HG02759 (cell line): ENCODE measurements around the gene PBX2.
A peak's percentile ranks its signal among the peaks of the same experiment; 100 is the strongest.

Experiments used
- ATAC-seq: cut with Tn5 transposase; IDR thresholded peaks from one replicate; pipeline ENCODE4 v1.9.1; 2021; ENCODE audit warnings: mild to moderate bottlenecking, moderate library complexity; ENCODE audit not compliant: unreplicated experiment

The PBX2 gene

DNA sequence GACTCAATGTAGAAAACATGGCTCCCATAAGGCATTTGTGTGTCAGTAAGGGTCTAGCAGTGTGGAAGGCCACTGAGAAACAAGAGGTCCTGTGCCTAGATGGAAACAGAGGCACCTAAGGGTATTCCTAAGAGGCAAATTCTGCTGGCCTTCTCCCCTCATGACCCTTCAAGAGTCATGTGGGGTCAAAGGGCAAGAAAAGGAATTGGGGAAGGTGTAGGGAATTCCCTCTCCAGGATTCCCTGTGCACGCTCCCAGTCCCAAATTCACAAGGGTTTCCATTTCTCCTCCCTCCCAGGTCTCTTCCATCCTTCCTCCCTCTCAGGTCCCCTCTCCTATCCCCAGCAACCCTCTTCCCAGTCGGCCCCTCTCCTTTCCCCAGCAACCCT lies 14.7 kb downstream of the PBX2 start:
- ATAC-seq = no peak

DNA sequence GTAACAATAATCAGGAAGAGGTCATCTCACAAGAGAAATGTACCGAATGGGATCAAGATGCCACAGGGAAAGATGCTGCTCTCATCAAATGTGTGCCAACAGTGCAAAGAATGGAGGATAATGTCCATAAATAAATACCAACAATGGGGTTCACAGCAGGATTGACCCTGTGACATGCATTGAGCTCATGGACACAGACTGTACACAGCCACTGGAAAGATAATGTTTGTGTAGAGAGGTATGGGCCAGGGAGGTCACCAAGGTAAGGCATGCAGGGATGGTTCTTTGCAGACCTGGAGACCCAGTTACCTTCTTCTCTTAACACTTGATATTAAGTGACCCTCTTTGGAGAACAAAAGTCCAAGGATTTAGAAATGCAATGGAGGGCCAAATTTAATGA lies 15.6 kb downstream of the PBX2 start:
- no peak for ATAC-seq

DNA sequence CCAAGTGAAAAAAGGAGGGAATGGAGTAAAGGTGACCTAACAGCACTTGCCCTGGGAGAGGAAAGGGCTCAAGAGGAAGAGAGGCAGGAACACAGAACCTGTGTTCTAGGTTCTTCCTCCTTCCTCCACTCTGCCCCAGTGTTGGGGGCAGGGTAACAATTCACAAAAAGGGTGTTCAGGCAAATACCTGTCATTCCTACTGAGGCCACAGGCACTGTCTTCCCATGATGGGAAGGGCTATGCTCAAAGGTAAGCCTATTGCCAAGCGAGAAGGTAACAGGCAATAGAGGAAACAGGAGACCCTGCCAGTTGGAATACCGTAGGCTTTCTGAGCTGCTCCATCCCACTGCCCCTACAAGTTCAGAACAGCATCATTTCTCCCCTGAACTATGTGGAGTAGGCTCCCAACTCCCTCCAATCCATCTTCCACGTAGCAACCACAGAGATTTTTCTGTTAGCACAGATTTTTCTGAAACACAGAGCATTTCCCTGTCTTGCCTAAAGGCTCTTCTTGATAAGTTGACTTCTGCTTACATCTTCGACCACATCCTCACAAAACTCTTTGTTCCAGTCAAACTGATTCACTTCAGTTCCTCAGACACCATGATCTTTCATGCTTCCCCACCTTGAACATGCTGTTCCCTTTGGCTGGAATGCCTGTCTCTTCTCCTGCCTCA lies 16.8 kb downstream of the PBX2 start:
- no peak for ATAC-seq

DNA sequence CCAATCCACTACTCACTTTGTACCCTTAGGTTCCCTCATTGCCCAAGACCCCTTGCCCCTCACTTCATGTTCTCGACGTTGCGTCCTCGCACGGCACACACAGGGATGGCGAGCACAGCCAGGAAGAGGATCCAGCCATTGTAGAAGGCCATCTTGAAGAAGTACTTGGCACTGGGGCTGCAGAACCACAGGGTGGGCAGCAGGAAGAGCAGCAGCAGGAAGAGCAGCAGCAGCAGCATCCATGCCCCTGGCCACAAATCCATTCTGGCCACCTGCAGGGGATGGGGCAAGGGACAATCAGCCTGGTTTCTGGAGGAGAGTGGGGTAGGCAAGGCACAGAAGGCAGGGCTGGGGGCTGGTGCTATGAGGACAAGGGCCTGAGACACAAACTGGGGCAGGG lies 18.8 kb downstream of the PBX2 start:
- ATAC-seq = no peak

DNA sequence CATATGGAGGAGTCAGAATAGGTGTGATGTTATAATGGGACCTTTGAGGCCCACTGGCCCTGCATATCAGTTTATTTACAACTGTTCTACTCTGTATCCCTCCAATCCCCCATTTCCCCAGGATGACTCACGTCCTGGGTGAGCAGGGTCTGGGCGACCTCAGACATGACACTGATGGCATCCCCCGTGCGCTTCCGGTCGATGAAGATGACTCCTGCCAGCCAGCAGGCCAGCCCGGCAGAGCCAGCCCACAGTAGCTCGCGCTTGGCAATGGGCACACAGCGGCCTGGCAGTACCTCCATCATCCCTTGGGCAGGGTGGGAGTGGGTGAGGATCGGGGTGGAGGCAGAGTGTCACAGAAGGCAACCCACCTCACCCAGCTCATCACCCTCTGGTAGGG lies 19.7 kb downstream of the PBX2 start:
- no peak for ATAC-seq

DNA sequence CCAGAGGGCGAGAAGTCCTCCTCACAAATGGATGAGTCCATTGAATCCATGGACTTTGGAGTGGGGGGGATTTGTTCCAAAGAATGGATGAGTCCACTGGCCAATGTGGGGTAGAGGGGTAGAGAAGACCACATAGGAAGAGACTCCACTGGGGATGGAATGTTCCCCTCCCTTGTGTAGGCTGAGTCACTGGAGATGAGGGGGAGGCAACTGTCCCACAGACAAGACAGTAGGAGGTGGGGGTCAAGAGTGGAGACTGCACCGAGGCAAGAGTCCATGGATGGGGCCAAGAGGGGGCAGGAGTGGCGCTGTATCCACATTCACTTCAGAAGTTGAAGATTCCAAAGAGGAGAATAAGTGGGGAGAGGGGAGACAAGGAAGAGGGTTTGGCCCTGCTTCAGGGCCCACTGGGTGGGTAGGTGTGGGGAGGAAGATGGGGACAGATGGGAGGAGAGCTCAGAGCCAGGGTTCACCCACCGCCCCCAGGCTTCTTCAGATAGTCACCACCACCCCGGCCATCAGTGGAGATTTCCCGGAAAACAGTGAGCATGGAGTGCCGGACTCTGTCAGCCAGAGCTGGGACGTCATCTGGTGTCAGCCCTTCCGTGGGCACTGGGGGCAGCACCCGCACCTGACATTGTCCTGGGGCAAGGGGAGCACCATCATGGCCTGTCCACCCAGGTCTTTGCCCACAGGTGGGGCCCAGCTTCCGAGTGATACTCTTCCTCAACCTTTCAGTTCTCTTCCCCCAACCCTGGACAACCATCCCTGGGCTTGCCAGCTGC lies 21.0 kb downstream of the PBX2 start:
- no peak for ATAC-seq

DNA sequence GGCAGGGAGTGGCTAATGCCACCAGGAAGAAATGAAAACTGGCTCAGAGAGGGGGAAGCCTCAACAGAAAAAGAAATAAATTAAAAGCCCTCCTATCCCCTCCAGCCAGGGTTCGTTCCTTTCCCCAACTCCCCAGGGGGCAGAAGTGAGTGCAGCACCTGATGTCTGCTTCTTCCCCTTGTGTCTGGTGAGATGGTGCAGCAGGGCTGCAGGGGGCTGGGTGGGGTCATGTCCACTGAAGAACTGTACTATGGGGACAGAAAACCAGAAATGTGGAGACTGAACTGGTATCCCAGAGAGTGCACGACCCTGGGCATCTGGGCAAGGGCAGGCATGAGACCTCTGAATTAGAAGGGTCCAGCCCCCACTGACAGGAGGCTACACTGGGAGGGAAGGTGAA lies 21.7 kb downstream of the PBX2 start:
- no peak for ATAC-seq

DNA sequence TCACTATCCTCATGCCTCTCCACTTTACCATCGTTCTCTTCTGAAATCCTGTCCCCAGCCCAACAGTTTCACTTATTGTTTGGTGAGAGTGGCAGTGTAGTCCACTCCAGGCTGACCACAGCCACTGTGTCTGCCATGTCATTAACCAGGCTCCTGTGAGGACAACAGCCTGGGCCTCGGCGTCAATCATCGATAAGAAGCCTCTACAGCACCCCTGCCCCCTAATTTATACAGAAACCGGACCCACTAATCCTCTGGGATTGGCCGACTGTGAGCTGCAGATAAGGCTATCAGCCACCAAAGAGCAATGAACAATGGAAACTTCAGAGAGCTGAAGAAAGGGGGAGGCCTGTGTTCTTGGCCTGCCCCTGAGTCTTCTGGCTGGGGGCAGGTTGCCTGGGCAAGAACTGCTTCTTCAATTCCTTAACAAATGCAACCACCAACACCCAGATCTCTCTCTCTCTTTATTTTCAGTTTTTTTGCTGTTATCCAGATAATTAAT lies 22.2 kb downstream of the PBX2 start:
- ATAC-seq = no peak

DNA sequence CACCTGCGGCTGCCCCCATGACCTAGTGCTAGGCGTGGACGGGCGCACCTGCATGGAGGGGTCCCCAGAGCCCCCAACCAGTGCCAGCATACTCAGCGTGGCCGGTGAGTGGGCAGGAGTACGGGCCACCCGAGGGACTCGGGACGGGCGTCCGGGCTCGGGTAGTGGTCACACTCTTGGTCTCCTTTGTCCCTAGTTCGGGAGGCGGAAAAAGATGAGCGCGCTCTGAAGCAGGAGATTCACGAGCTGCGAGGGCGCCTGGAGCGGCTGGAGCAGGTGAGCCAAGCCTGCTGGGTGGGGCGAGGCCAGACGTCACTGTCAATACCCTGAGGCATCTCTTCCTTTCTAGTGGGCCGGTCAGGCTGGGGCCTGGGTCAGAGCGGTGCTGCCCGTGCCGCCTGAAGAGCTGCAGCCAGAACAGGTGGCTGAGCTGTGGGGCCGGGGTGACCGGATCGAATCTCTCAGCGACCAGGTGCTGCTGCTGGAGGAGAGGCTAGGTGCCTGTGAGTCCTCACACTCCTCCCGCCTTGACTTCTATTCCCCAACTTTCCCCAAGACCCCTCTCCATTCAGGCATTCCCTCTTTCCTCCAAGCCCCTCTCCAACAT lies 22.7 kb downstream of the PBX2 start:
- ATAC-seq = no peak

DNA sequence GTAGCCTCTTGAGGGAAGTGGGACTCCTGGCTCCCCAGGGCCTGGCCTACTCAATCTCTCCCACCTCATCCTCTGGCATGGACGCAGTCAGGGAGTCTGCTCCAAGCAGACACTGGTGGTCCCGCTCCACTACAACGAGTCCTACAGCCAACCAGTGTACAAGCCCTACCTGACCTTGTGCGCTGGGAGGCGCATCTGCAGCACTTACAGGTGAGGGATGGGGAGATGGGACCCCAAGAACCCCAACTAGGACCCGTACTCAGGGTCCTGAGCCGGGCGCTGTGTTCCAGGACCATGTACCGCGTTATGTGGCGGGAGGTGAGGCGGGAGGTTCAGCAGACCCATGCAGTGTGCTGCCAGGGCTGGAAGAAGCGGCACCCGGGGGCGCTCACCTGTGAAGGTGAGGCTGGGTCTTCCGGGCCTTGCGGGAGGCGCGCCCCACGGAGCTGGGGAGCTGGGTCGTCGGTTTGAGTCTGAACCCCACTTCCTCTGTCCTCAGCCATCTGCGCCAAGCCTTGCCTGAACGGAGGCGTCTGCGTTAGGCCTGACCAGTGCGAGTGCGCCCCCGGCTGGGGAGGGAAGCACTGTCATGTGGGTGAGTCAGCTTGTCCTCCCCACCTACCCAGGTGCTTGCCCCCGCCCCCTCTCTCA lies 23.5 kb downstream of the PBX2 start:
- ATAC-seq = no peak

DNA sequence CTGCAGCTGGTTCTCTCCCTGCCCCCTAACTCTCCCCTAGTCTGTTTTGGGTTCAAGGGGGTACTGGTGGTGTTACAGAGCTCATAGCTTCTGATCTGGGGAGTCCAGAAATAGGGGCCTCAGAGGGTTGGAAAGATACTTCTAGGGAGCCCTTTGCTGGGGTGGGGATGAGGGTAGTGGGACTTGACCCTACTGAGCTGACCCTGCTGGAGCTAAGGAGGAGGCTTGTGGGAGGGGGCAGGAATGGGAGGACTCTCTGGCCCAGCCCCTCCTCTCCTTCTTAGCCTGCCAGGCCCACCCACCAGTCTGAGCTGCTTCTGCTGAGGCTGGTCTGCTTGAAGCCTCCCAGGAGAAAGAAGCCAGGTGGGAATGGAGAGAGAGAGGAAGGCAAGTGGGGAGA lies 25.7 kb downstream of the PBX2 start, which contains the start of gene EGFL8:
Gene EGFL8 (plus strand): TSS at position 301 of the 400 bp plus-strand sequence. CDS start 1,571 bp downstream, outside the sequence.
- no peak for ATAC-seq

DNA sequence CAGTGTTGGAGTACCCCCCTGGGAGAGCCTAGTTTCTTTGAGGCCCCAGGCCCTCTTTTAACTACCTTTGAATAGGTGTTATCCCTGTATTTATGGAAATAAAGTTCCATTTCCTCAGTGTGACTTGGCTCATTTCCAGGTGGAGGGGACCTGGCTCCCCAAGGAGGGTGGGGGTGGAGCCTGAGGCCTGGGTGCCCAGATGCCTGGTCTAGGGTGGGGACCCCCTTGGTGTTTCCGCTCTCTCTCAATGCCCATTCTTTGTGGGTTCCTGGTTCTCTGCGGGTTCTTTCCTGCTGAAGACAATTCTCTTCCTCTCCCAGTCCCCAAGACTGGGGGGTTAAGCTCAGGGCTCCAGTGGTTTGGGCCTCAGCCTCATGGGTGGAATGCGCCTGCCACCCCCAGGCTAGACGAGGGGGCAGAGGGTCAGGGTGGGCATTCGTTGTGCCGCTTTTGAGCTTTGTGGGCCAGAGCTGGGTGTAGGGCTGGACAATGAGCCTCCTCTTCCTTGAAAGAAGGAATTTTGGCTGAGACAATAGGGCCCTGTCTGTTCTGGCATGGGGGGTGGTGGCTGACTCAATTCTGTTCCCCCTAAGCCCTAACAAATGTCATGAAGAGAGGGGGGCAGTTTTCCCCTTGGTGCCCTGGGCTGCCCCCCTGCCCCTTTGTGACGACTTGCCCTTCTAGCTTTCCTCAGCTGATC lies 26.3 kb downstream of the PBX2 start:
- ATAC-seq = no peak

DNA sequence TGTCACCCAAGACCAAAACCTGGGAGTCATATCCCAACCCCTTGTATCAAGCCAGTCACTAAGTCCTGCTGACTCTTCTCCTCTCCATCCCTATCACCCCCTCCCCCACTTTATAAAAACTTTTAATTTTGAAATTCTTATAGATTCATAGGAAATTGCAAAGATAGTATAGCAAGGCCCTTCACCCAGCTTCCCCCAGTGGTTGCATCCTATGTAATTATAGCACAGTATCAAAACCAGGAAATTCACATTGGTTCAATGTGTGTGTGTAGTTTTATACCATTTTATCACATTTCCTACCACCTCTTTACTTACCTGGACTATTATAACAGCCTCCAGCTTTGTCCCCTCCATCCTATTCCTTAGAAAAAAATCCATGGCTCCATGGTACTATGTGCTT lies 31.9 kb downstream of the PBX2 start:
- no peak for ATAC-seq

DNA sequence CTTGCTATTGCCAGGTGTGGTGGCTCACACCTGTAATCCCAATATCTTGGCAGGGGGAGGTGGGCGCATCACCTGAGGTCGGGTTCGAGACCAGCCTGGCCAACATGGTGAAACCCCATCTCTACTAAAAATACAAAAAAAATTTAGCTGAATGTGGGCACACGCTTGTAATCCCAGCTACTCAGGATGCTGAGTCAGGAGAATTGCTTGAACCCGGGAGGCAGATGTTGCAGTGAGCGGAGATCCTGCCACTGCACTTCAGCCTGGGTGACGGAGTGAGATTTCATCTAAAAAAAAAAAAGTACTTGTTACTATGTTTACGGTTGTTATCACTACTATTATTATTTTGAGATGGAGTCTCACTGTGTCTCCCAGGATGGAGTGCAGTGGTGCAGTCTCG lies 33.1 kb downstream of the PBX2 start:
- ATAC-seq = no peak

DNA sequence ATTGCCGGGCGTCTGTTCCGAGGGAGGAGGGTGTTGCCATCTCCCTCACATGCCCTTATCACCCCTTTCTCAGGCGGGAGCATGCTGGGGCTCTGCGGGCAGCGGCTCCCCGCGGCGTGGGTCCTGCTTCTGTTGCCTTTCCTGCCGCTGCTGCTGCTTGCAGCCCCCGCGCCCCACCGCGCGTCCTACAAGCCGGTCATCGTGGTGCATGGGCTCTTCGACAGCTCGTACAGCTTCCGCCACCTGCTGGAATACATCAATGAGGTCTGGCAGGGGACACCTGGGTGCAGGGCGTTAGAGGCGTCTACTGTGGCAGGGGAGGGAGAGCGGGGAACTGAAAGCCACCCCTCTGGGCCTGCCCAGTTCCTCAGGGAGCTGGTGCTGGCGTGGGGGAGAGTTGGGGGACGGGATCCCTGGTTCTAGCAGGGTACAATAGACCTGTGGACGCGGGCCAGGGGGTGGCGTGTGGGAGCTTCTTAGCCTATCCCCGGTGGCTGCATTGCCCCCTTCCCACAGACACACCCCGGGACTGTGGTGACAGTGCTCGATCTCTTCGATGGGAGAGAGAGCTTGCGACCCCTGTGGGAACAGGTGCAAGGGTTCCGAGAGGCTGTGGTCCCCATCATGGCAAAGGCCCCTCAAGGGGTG lies 35.4 kb downstream of the PBX2 start:
- ATAC-seq = peak; percentile 64

DNA sequence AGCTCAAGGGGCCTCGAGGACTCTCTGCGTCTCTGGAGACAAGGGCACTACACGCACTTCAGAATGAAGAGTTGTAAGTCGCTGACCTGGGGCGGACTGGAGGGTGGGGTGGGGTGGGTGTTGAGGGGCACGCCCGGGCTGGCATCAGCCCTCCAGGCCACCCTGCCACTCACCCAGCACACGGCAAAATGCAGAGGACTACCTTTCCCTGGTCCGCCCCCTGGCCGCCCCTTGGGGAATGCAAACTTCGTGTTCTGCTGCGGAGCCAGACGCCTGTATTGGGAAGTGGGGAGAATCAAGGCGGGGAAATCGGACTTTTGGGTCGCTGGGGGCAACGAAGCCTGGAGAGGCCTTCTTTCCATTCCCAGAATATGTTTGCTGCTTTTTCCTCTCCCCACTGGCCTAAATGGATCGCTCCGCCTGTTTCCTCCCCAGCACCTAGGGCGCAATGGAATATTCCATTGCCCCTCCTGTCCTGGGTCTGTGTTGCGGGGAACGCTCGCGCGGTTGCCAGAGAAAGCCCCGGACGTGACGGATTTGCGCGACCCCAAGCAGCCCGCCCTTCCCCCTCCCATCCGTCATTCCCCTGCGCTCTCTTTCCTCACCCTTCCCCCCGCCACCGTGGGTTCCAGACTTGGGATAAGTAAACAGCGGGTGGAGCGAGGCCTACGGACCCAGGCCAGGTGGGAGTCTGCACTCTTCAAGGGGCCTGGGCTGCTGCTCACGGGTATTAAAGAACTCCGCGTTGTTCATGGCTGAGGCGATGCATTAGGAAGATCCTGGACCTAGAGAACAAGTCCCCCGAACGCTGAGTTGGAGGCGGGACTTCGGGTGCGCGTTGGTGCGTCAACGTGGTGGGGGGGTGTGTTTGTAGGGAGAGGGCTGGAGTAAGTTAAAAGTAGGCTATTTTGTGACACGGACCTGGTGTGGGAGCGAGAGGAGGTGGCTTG lies 36.2 kb downstream of the PBX2 start, which contains the start of gene PPT2:
Gene PPT2 (plus strand): TSS at position 578 of the 950 bp plus-strand sequence. CDS start 454 bp downstream, outside the sequence.
- peak; percentile 40 for ATAC-seq

DNA sequence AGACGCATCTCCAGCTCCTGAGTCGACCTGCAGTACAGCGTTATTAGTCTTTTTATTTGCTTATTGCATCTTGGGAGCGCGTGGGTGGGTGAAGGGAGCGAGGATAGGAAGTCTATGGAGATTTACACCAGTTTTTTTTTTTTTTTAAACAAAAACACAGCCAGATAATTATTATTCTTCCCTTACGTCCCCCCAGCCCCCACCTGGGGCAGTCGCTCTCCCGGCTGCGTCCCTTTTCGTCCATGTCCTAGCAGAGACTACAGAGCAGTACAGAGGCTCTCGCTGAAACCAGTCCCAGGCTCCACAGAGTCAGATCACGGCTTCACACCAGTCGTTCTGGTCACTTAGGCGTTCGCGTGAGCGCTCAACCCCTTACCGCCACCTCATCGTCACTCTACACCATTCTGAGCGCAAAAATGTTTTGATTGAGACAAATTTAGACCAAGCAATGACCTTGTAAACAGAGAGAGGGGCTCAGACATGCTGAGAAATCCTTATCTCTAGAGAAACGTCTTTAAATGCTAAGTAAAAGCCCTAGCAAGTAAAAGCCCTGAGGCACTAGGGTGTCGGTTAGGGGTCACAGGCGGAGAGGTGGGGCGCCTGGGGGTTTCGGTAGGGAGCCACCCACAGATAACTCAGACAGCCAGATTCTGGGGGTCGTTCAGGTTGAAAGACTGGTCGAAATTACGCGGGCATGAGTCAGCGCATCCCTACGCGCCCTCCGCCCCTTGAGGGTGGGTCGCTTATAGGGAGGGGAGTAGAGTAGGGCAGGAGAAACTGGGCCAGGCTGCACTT lies 37.0 kb downstream of the PBX2 start:
- no peak for ATAC-seq
